22Rv1 (cell line): ENCODE data around the gene POU2F1.

ENCODE experiments used
- H3K27ac ChIP-seq: fragments of 450-650 bp; 2 replicates; pipeline ENCODE4 v1.5.1; 2017
- ZFX ChIP-seq: fragments of 450-650 bp; IDR thresholded peaks from 2 replicates; pipeline ENCODE4 v1.6.1; 2017; ENCODE audit warnings: antibody characterized with exemption, borderline replicate concordance
- TF ChIP-seq, protein P1 (sequence below): fragments of 450-650 bp; IDR thresholded peaks from 2 replicates; pipeline ENCODE4 v1.5.1; 2017; ENCODE audit warnings: mild to moderate bottlenecking

The POU2F1 gene

DNA sequence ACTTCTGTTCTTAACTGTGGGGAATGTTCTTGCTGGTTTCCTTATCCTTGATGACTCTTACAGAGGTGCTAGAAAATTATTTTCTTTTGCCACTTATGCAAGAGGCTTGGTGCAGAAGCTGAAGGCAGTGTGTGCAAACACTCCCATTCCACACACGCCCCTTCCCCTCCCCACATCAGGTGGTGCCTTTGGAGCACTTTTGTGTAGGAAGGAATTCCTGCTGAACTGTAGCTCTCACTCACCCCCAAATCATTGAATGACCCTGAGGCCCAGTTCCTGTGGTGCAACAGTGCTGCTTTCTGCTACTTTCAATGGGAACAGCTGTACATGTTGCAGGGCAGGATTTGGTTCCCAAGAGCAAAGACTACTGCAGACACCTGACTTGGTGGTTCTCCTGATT, 195.8 kb downstream of the POU2F1 start:
- TF ChIP-seq, protein P1, sequence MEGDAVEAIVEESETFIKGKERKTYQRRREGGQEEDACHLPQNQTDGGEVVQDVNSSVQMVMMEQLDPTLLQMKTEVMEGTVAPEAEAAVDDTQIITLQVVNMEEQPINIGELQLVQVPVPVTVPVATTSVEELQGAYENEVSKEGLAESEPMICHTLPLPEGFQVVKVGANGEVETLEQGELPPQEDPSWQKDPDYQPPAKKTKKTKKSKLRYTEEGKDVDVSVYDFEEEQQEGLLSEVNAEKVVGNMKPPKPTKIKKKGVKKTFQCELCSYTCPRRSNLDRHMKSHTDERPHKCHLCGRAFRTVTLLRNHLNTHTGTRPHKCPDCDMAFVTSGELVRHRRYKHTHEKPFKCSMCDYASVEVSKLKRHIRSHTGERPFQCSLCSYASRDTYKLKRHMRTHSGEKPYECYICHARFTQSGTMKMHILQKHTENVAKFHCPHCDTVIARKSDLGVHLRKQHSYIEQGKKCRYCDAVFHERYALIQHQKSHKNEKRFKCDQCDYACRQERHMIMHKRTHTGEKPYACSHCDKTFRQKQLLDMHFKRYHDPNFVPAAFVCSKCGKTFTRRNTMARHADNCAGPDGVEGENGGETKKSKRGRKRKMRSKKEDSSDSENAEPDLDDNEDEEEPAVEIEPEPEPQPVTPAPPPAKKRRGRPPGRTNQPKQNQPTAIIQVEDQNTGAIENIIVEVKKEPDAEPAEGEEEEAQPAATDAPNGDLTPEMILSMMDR = no peak
- TF ChIP-seq ZFX = no peak
- no peak overlapping the region for H3K27ac ChIP-seq

DNA sequence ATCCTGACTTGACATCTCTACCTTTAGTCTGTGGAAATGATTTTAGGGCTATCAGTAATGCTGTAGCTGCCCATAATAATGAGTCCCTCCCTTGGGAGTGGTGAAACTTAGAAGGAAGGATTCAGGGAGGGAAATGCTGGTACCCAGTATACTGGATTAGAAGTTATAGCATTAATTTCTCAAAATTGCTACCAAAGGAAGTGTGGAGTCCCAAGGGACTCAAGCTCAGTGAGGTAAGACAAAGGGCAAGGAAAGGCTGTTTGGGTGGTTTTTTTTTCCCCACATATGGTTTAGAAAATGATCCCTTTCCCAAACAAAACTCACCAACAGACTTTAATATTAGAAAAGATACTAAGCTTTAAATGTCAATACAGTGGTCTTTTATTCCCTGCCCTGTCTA, 197.7 kb downstream of the POU2F1 start:
- TF ChIP-seq, protein P1 = no peak
- no peak for TF ChIP-seq ZFX
- H3K27ac ChIP-seq = no peak overlapping the region

DNA sequence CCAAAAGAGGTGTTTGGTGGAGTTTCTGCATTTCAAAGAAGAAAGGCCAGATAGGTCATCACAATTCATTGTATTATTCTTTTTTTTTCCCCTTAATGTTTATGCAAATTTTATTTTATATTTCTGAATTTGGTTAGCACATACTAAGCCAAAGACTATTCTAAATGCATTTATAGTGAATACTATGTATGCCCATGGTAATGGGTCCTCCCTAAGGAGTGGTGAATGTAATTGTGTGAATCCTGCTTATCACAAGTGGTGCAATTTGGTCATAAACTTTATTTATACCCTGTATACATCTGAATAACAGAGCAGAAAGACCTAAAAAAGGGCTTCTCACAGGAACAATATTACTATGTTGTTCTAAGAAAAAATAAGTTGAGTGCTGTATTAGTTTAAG, 198.6 kb downstream of the POU2F1 start:
- TF ChIP-seq, protein P1 = no peak
- TF ChIP-seq ZFX = no peak
- H3K27ac ChIP-seq = no peak overlapping the region

DNA sequence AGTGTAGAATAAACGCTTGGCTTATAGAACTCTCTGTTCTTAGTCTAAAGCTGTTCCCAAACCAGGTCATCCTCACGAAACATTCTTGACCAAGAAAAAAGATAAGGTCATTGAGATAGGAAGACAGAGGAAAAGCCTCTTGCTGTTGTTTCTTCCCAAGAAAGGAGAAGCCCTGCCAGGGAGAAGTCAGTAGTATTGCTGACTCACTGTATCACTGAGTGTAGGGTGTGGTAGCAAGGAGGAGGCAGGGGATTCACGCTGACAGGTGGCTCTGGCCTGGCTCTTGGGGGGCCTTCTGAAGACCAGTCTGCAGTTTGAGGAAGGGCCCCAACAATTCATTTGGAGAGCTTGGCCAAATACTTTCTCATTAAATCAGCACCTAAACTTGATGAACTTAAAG, 199.8 kb downstream of the POU2F1 start:
- H3K27ac ChIP-seq = no peak overlapping the region
- no peak for TF ChIP-seq ZFX
- TF ChIP-seq, protein P1 = no peak

DNA sequence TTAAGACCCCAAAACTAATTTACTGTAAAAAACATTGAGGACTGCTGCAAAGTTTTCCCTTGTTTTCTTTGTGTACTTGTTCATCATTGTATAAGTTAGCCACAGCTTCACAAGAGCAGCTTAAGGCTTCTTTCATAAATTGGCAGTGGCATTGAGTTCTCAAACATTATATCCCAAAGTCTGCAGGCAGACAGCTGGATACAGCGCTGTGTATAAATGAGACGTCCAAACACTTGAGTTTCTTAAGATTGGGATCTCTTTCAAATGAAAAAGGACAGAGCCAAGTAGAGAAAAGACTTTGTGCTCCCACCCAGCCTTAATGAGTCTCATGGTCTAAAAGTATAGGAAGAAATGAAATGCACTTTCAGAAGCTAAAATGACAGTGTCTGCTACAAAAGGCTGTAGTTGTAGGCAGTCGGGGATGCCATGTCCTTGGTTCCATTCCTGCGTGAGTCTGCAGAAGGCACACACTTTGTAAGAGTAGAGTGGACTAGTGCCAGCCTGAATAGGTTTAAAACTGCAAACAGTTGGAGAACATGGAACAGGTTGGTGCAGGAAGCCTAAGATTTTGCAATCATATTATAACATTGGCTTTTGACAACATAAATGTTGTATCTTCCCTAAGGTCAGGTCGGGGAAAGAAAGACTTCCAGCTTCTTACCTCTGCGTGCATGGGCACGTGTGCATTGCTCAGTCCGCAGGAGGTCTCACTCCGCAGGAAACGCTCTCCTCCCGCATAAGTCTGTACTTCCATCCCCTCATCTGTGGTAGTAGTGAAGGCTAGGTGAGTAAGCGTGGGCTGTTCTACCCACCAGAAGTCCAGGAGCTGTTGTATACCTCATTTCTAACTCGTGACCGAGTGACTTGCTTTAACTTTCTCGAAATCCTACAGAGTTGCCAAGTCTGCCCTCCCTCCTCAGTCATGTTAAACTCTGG, 203.3 kb downstream of the POU2F1 start:
- TF ChIP-seq, protein P1 = no peak
- TF ChIP-seq ZFX = no peak
- no peak overlapping the region for H3K27ac ChIP-seq

DNA sequence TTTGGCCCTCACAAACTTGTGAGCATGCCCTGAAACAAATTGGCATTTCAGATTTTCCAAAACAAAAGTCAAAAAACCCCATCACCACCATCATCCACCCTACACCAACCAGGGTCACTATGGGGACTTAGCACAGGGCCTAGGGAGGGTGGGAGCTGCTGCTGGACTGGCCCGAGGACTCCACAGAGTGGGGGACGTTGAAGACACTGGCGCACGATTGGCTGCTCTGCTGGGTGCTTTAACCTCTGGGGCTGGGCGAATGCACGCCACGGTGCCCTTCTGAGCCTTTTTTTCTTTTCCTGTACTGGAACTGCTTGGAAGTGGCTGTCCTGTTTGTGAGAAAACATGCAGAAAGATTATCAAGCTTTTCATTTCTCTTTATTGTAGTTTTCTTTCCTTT, 204.8 kb downstream of the POU2F1 start:
- no peak overlapping the region for H3K27ac ChIP-seq

DNA sequence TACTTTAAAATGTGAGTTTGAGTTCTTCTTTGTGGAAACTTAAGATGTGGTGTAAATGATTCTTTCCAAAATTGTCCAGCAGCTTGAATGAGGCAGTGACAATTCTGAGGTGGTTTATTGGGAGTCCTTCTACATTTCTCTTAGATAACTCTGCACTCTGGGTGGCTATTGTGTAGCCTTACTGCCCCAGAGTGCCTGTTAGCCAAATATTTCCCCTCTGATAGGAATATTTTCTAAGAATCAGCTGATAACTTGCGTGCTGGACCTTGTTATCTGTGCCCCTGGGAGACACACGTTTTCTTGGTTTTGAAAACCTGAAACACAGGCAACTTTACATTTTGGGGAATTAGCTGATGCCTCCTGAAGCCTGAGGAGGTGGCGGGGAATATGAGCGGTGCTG, 206.0 kb downstream of the POU2F1 start:
- no peak overlapping the region for H3K27ac ChIP-seq
- TF ChIP-seq, protein P1 = no peak
- no peak for TF ChIP-seq ZFX

More for the DNA sequence above, 204.8 kb downstream of the POU2F1 start:
- no peak for TF ChIP-seq ZFX
- TF ChIP-seq, protein P1 = no peak
